BE2C (cell line): ENCODE results near the gene MLANA.

ENCODE experiments used
- DNase-seq: peaks from one replicate; pipeline ENCODE4 v3.0.0-alpha.2; 2020
- H3K27me3 ChIP-seq: fragments of 250-450 bp; sonication (Bioruptor Pico); 2 replicates; pipeline ENCODE4 v1.5.1; 2020; ENCODE audit warnings: mild to moderate bottlenecking
- H3K36me3 ChIP-seq: fragments of 250-450 bp; sonication (Bioruptor Pico); 2 replicates; pipeline ENCODE4 v1.5.1; 2020; ENCODE audit warnings: mild to moderate bottlenecking
- H3K4me1 ChIP-seq: fragments of 250-450 bp; sonication (Bioruptor Pico); 2 replicates; pipeline ENCODE4 v1.5.1; 2020
- H3K4me3 ChIP-seq: 2 replicates; pipeline ENCODE4 v1.5.1; 2011; ENCODE audit warnings: low read depth, low read length
- H3K9me3 ChIP-seq: fragments of 250-450 bp; sonication (Bioruptor Pico); 2 replicates; pipeline ENCODE4 v1.5.1; 2020
- TF ChIP-seq, protein P1 (sequence below): IDR thresholded peaks from 2 replicates; pipeline ENCODE4 v1.5.1; 2012; ENCODE audit warnings: mild to moderate bottlenecking, low read depth, low read length

The MLANA gene

DNA sequence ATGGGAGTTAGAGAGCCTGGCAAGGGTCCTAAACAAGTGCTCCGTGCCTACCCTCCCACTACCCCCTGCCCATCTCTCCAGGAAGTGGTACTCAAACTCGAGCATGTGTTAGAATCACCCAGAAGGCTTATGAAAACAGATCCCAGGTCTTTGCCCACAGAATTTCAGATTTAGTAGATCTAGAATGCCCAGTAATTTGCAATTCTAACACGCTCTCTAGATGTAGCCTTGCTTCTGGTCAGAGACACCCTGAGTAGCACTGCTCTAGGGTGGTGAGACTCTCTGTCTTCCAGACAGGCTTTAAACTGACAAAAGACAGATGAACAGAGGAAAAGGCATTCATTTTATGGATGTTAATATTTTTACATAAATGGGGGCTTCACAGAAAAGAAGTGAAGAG, 37.1 kb upstream of the MLANA start:
- H3K27me3 ChIP-seq: no peaks in the 10 kb centered on the region
- H3K4me1 ChIP-seq: no peaks in the 10 kb centered on the region
- DNase-seq: no peak
- no peaks in the 10 kb centered on the region for H3K36me3 ChIP-seq
- no peak overlapping the region for H3K4me3 ChIP-seq
- TF ChIP-seq, protein P1, sequence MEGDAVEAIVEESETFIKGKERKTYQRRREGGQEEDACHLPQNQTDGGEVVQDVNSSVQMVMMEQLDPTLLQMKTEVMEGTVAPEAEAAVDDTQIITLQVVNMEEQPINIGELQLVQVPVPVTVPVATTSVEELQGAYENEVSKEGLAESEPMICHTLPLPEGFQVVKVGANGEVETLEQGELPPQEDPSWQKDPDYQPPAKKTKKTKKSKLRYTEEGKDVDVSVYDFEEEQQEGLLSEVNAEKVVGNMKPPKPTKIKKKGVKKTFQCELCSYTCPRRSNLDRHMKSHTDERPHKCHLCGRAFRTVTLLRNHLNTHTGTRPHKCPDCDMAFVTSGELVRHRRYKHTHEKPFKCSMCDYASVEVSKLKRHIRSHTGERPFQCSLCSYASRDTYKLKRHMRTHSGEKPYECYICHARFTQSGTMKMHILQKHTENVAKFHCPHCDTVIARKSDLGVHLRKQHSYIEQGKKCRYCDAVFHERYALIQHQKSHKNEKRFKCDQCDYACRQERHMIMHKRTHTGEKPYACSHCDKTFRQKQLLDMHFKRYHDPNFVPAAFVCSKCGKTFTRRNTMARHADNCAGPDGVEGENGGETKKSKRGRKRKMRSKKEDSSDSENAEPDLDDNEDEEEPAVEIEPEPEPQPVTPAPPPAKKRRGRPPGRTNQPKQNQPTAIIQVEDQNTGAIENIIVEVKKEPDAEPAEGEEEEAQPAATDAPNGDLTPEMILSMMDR: no peak
- H3K9me3 ChIP-seq: no peaks in the 10 kb centered on the region

DNA sequence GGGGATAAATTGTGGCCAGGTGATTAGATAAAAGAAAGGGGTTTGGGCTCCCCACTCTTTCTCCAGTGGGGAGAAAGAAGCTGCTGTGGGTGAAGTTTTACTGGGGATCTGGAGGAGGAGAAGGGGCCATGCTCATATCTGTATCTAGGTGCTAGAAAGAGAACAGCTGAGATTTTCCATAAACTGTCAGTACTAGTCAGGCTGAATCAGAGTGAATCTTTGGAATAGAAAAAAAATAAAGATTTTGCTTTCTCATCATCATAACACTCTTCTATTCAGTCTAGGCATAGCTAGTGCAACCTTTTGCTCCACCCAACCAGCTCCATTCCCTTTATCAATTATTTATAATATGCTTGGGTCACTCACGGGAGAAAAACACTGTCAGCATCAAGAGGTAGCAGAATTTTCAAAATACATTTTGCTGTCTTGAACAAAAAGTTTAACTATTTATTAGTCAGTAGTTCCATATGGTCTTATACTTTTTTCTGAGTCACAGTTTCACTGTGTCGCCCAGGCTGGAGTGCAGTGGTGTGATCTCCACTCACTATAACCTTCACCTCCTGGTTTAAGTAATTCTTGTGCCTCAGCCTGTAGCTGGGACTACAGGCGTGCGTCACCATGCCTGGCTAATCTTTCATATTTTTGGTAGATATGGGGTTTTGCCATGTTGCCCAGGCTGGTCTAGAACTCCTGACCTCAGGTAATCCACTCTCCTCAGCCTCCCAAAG, 36.5 kb upstream of the MLANA start:
- no peaks in the 10 kb centered on the region for H3K4me1 ChIP-seq
- H3K36me3 ChIP-seq: no peaks in the 10 kb centered on the region
- H3K9me3 ChIP-seq: no peaks in the 10 kb centered on the region
- H3K4me3 ChIP-seq: no peak overlapping the region
- TF ChIP-seq, protein P1: no peak
- DNase-seq: no peak
- H3K27me3 ChIP-seq: no peaks in the 10 kb centered on the region

DNA sequence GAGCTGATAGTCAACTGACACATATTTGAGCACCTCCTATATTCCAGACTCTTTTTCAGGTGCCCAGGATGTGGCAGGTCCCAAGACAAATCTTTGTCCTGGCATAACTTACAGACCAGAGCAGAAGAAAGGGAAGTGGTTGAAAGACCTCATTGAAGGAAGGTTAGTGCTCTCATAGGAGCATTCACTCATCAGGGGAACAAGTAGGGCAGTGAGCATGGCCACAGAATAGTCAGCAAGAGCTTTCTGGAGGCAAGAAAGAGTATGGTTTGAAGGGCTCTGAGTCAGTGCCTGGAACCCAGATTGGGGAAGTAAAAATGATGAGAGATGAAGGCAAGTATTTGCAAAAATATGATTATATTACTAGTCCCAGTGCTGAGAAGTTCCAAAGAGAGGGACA, 32.8 kb upstream of the MLANA start:
- Histone ChIP-seq H3K4me3 (no peak overlapping the region), H3K9me3 (no peaks in the 10 kb centered on the region), H3K27me3 (no peaks in the 10 kb centered on the region), H3K4me1 (no peaks in the 10 kb centered on the region), H3K36me3 (no peaks in the 10 kb centered on the region)
- TF ChIP-seq, protein P1: no peak
- no peak for DNase-seq

DNA sequence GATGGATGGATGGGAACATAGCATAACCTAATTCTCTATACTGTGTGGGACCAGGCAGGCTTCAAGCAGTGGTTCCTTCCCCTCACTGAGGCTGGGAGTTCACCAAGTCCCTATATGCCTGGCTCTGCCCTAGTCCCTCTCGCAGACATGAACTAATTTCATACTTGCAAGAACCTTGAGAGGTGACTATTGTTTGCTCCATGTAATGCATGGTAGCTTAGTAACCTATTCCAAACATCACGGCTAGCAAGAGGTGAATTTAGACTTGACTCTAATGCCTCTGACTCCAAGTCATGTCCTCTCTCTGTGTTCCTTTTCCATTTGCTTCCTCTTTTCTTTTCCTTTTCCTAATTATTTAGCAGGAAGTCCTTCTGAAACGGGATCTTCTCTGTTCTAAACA, 31.9 kb upstream of the MLANA start:
- no peaks in the 10 kb centered on the region for H3K4me1 ChIP-seq
- H3K27me3 ChIP-seq: no peaks in the 10 kb centered on the region
- no peaks in the 10 kb centered on the region for H3K36me3 ChIP-seq
- H3K4me3 ChIP-seq: no peak overlapping the region
- TF ChIP-seq, protein P1: no peak
- no peak for DNase-seq
- no peaks in the 10 kb centered on the region for H3K9me3 ChIP-seq

DNA sequence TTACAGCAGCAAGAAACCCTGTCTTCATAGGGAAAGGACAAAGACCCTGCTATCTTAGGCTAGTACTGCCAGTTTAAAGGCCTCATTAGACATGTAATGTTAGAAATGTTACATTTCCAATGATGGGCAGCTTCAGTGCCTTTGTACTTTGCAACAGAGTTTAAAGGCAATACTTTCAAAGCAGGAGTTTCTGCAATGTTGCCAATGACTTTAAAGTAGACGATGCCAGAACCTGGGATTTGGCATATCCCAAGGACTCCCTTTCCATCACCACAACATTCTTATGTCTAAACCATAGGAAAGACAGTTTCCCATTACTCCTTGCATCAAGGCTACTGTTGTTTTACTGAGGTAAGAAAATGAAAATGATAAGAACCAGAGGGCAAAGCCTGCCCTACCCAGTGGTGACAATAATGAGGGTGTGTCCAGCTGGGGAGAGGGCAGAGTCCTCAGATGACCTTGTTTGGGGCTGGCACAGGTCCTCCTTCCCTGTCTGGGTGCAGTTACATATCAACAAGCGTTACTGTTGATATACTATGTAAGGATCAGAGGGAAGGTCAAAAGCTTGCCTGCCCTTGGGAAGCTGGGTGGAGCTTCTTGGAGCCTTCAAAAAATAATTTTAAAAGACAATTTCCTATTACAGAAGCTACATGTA, 27.5 kb upstream of the MLANA start:
- Histone ChIP-seq H3K4me1 (no peaks in the 10 kb centered on the region), H3K4me3 (no peak overlapping the region), H3K9me3 (no peaks in the 10 kb centered on the region), H3K27me3 (no peaks in the 10 kb centered on the region), H3K36me3 (no peaks in the 10 kb centered on the region)
- DNase-seq: no peak
- TF ChIP-seq, protein P1: no peak

DNA sequence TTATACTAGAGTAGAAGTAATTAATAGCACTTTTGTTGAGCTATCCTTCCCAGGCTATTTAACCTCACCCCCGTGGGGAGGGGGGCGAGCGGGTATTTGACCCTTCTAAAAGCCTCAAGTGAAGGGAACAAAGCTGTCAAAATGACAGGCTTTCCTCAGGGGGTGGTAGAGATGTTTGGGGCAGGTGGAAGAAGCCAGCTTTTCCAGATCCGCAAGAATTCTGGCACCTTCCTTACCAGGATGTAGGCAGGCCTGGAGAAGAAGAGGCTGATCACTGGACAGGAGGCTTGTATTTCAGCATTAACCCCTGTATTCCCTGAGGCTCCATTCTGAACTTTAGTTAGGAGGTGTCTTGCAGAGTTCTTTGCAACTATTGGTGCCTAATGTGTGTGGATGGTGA, 26.2 kb upstream of the MLANA start:
- DNase-seq: no peak
- no peaks in the 10 kb centered on the region for H3K36me3 ChIP-seq
- H3K4me1 ChIP-seq: no peaks in the 10 kb centered on the region
- no peak overlapping the region for H3K4me3 ChIP-seq
- no peaks in the 10 kb centered on the region for H3K27me3 ChIP-seq
- H3K9me3 ChIP-seq: no peaks in the 10 kb centered on the region
- TF ChIP-seq, protein P1: no peak
